HEK293 (cell line): Measurements from ENCODE around the gene CSNK1A1L.

Experiments
- CTCF ChIA-PET: fragments of 350-600 bp; formaldehyde crosslinking; extraction: SDS; loops from one replicate; lab custom pipeline; 2021; ENCODE audit warnings: antibody characterized with exemption; lab: Yijun Ruan, JAX
- POLR2A ChIA-PET: fragments of 300-600 bp; formaldehyde crosslinking; extraction: SDS; loops from one replicate; lab custom pipeline; 2020; ENCODE audit warnings: antibody characterized with exemption, inconsistent platforms; lab: Yijun Ruan, JAX
- H3K27ac ChIP-seq: fragments of 200-500 bp; sonication (Bioruptor generic); 2 replicates; pipeline ENCODE4 v1.5.1; 2014; ENCODE audit warnings: low read depth, low read length, control low read depth, inconsistent platforms; ENCODE audit errors: extremely low read depth
- H3K36me3 ChIP-seq, 2 experiments: fragments of 200-500 bp in 1 of 2; sonication (Bioruptor generic) in 1 of 2; 1 replicate in 1 of 2; 2 replicates in 1 of 2; pipeline ENCODE4 v1.5.1; 2014 to 2017; ENCODE audit warnings: inconsistent platforms in 2 of 2, low read length in 2 of 2; ENCODE audit not compliant: control insufficient read depth in 2 of 2, insufficient read depth in 1 of 2
- H3K4me1 ChIP-seq: fragments of 200-500 bp; sonication (Bioruptor generic); 2 replicates; pipeline ENCODE4 v1.5.1; 2014; ENCODE audit warnings: mild to moderate bottlenecking, low read length, inconsistent platforms; ENCODE audit not compliant: control insufficient read depth, insufficient read depth
- H3K4me3 ChIP-seq: 2 replicates; pipeline ENCODE4 v1.5.1; 2011; ENCODE audit warnings: low read depth, mild to moderate bottlenecking, control low read depth, low read length, moderate library complexity
- H3K9me3 ChIP-seq: fragments of 200-500 bp; sonication (Bioruptor generic); 2 replicates; pipeline ENCODE4 v1.5.1; 2014; ENCODE audit warnings: low read depth, low read length, inconsistent platforms; ENCODE audit not compliant: control insufficient read depth, insufficient read depth
- FEZF1 ChIP-seq: fragments of 450-650 bp; formaldehyde crosslinking; IDR thresholded peaks from 2 replicates; pipeline ENCODE4 v1.5.1; 2016; ENCODE audit warnings: missing biosample characterization, missing genetic modification characterization
- KLF17 ChIP-seq: fragments of 450-650 bp; formaldehyde crosslinking; IDR thresholded peaks from 2 replicates; pipeline ENCODE4 v1.5.1; 2016; ENCODE audit warnings: missing biosample characterization, missing genetic modification characterization
- KLF8 ChIP-seq: fragments of 450-650 bp; formaldehyde crosslinking; IDR thresholded peaks from 2 replicates; pipeline ENCODE4 v1.5.1; 2016; ENCODE audit warnings: missing biosample characterization, missing genetic modification characterization
- PBX3 ChIP-seq: sonication (generic); formaldehyde crosslinking; IDR thresholded peaks from 2 replicates; pipeline ENCODE4 v1.8.1; 2022; ENCODE audit warnings: mild to moderate bottlenecking, moderate library complexity, missing genetic modification reagents
- PRDM1 ChIP-seq: fragments of 450-650 bp; formaldehyde crosslinking; IDR thresholded peaks from 2 replicates; pipeline ENCODE4; 2016; ENCODE audit warnings: missing biosample characterization, missing genetic modification characterization
- REPIN1 ChIP-seq: fragments of 450-650 bp; formaldehyde crosslinking; IDR thresholded peaks from 2 replicates; pipeline ENCODE4 v1.5.1; 2017; ENCODE audit warnings: missing biosample characterization, missing genetic modification characterization, low read depth
- ZEB2 ChIP-seq: fragments of 450-650 bp; formaldehyde crosslinking; IDR thresholded peaks from 2 replicates; pipeline ENCODE4 v1.5.1; 2016; ENCODE audit warnings: missing biosample characterization, missing genetic modification characterization
- ZNF114 ChIP-seq: fragments of 450-650 bp; formaldehyde crosslinking; IDR thresholded peaks from 2 replicates; pipeline ENCODE4 v1.5.0; 2017; ENCODE audit warnings: missing biosample characterization, missing genetic modification characterization
- ZNF26 ChIP-seq: fragments of 450-650 bp; formaldehyde crosslinking; IDR thresholded peaks from 2 replicates; pipeline ENCODE4 v1.5.1; 2016; ENCODE audit warnings: missing biosample characterization, missing genetic modification characterization
- ZNF266 ChIP-seq: fragments of 450-650 bp; formaldehyde crosslinking; IDR thresholded peaks from 2 replicates; pipeline ENCODE4 v1.5.1; 2016; ENCODE audit warnings: missing biosample characterization, missing genetic modification characterization, low read depth
- ZNF280D ChIP-seq: fragments of 450-650 bp; formaldehyde crosslinking; IDR thresholded peaks from 2 replicates; pipeline ENCODE4 v1.5.1; 2016; ENCODE audit warnings: missing biosample characterization, missing genetic modification characterization
- ZNF341 ChIP-seq: fragments of 450-650 bp; formaldehyde crosslinking; IDR thresholded peaks from 2 replicates; pipeline ENCODE4; 2016; ENCODE audit warnings: low read depth, missing biosample characterization, missing genetic modification characterization
- ZNF391 ChIP-seq: fragments of 450-650 bp; formaldehyde crosslinking; IDR thresholded peaks from 2 replicates; pipeline ENCODE4 v1.5.1; 2016; ENCODE audit warnings: low read depth, missing biosample characterization, missing genetic modification characterization, borderline replicate concordance
- ZNF416 ChIP-seq: fragments of 450-650 bp; formaldehyde crosslinking; IDR thresholded peaks from 2 replicates; pipeline ENCODE4 v1.5.1; 2016; ENCODE audit warnings: missing biosample characterization, missing genetic modification characterization
- ZNF433 ChIP-seq: fragments of 450-650 bp; formaldehyde crosslinking; IDR thresholded peaks from 2 replicates; pipeline ENCODE4 v1.5.1; 2016; ENCODE audit warnings: missing biosample characterization, missing genetic modification characterization, low read depth
- ZNF510 ChIP-seq: fragments of 450-650 bp; formaldehyde crosslinking; IDR thresholded peaks from 2 replicates; pipeline ENCODE4 v1.5.1; 2018; ENCODE audit warnings: mild to moderate bottlenecking, missing genetic modification characterization, missing biosample characterization; ENCODE audit not compliant: insufficient replicate concordance
- ZNF514 ChIP-seq: fragments of 450-650 bp; formaldehyde crosslinking; IDR thresholded peaks from 2 replicates; pipeline ENCODE4 v1.5.1; 2016; ENCODE audit warnings: missing biosample characterization, missing genetic modification characterization
- ZNF548 ChIP-seq: fragments of 450-650 bp; formaldehyde crosslinking; IDR thresholded peaks from 2 replicates; pipeline ENCODE4 v1.5.1; 2016; ENCODE audit warnings: missing biosample characterization, missing genetic modification characterization
- ZNF571 ChIP-seq: fragments of 450-650 bp; formaldehyde crosslinking; IDR thresholded peaks from 2 replicates; pipeline ENCODE4 v1.5.0; 2017; ENCODE audit warnings: missing biosample characterization, missing genetic modification characterization
- ZNF621 ChIP-seq: fragments of 450-650 bp; formaldehyde crosslinking; IDR thresholded peaks from 2 replicates; pipeline ENCODE4 v1.5.1; 2017; ENCODE audit warnings: missing biosample characterization, missing genetic modification characterization
- ZNF624 ChIP-seq: fragments of 450-650 bp; formaldehyde crosslinking; IDR thresholded peaks from 2 replicates; pipeline ENCODE4 v1.5.1; 2017; ENCODE audit warnings: missing biosample characterization, missing genetic modification characterization

Gene CSNK1A1L

GRCh38 chr13:37100731-37101130 is 4.7 kb downstream of the CSNK1A1L start:
- no peaks in the 10 kb centered on the region for H3K36me3 ChIP-seq
- no peaks in the 10 kb centered on the region for H3K9me3 ChIP-seq
- no peak overlapping the region for H3K4me3 ChIP-seq
- POLR2A ChIA-PET: no interaction called here
- CTCF ChIA-PET: no interaction called here
- TF ChIP-seq PBX3: no peak
- TF ChIP-seq ZNF571 (tag by site-specific recombination): no peak
- no peak for TF ChIP-seq ZNF433 (tag by site-specific recombination)
- TF ChIP-seq ZNF514 (tag by site-specific recombination): no peak
- no peak for TF ChIP-seq PRDM1 (tag by site-specific recombination)
- no peak for TF ChIP-seq ZNF341 (tag by site-specific recombination)
- no peak for TF ChIP-seq KLF17 (tag by site-specific recombination)
- no peak overlapping the region for H3K27ac ChIP-seq
- no peaks in the 10 kb centered on the region for H3K4me1 ChIP-seq

GRCh38 chr13:37097076-37097475 is 8.4 kb downstream of the CSNK1A1L start:
- H3K4me1 ChIP-seq: no peaks in the 10 kb centered on the region
- ChIA-PET CTCF (interaction anchor here (0.6 kb wide), 1 partner anchor 122 kb away, joined by 3 read pairs; no protein-coding TSS in a partner anchor), POLR2A (no interaction called here)
- no peaks in the 10 kb centered on the region for H3K36me3 ChIP-seq
- no peak overlapping the region for H3K4me3 ChIP-seq
- TF ChIP-seq ZNF114 (tag by site-specific recombination) (no peak), ZNF548 (no peak), ZEB2 (tag by site-specific recombination) (no peak), ZNF416 (tag by site-specific recombination) (no peak), ZNF621 (tag by site-specific recombination) (no peak), FEZF1 (tag by site-specific recombination) (no peak), ZNF391 (no peak), ZNF280D (tag by site-specific recombination) (no peak), ZNF266 (tag by site-specific recombination) (no peak), ZNF624 (tag by site-specific recombination) (no peak), REPIN1 (tag by site-specific recombination) (no peak), ZNF26 (tag by site-specific recombination) (no peak), KLF8 (no peak), ZNF510 (no peak)
- no peaks in the 10 kb centered on the region for H3K9me3 ChIP-seq
- no peak overlapping the region for H3K27ac ChIP-seq
